ENCODE data around the gene IVL.

- no peak for TF ChIP-seq CTCF (IDR thresholded peaks at IDR 0.05)
- TF ChIP-seq POLR2A (IDR thresholded peaks at IDR 0.05): no peak
- no peak for TF ChIP-seq POLR2AphosphoS5 (IDR thresholded peaks at IDR 0.05; ENCODE audit: insufficient read depth in 1 of 2, low read depth in 1 of 2)
Observed at GRCh38 chr1:152942161-152942560, 33.8 kb downstream of the IVL start.

All from vagina (tissue), 2 donors.